Measurements from ENCODE around the gene MYO18A. TPM values are rescaled to one million over a fixed set of nuclear protein-coding genes. Genes with fewer than 3 reads are reported as not detected.

The MYO18A gene
- total and polyA plus RNA-seq, 10 of the 15 experiments (the other 5 are each of a cell fraction or from before 2014, with no cell fraction given) = 2.9 to 66.0 (median 24.5) TPM

DNA sequence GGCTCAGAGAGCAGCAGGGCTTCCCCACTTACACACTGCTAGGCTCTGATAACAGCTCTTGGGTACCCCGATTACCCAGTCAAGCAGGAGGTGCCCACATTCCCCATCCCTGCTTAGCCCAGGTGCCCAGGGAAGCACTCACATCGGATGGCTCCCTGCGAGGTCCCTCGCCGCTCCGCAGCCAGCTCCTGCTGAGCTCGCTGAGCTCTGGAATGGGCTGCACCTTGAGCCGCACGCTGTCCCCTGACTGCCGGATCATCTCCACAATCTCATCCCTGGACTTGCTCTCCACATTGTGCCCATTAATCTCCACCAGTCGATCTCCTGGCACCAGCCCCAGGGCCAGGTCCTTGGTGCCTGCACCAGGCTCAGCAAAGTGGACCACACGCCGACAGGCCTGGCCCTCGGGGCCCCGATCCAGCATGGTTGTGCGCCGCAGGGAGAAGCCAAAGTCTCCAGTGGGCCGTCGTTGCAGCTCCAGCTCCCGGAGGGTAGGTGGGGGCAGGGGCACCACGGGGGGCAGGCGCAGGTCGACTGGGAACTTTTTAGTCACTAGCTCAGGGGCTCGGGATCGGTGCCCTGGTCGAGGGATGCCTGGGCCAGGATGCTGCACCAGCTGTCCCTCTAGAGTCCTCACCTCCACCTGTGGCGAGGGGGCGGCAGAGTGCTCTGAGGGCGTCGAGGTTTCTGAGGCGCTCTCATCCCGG is 14.2 kb downstream of the MYO18A start:
- Histone ChIP-seq H3K79me2 (ENCODE audit: control insufficient read depth, insufficient read depth, low read length) (no peaks in the 10 kb centered on the region), H3K9me3 (replicated peaks; ENCODE audit: control insufficient read depth, insufficient read depth, low read length) (no peaks in the 10 kb centered on the region), H3K4me3 (no peak overlapping the region), H4K20me1 (ENCODE audit: control insufficient read depth, insufficient read depth) (no peaks in the 10 kb centered on the region), H3K36me3 (ENCODE audit: control insufficient read depth in 2 of 2, insufficient read depth in 2 of 2, low read length in 1 of 2) (no peaks in the 10 kb centered on the region; a peak in 1 of 4 replicates), H3K4me2 (ENCODE audit: control insufficient read depth, insufficient read depth) (no peak overlapping the region), H2AFZ (ENCODE audit: control insufficient read depth, low read depth, low read length) (no peak overlapping the region), H3K27me3 (replicated peaks in 1 of 2; ENCODE audit: control insufficient read depth in 2 of 2, insufficient read depth in 2 of 2, low read length in 1 of 2) (no peaks in the 10 kb centered on the region), H3K4me1 (ENCODE audit: control insufficient read depth, insufficient read depth, low read length) (no peaks in the 10 kb centered on the region), H3K9ac (ENCODE audit: control insufficient read depth, insufficient read depth, low read length) (no peak overlapping the region), H3K27ac (ENCODE audit: control insufficient read depth, insufficient read depth) (no peak overlapping the region)
- ChIA-PET SMC1A (ENCODE audit: uncharacterized antibody, unreplicated experiment) (no interaction called here), RAD21 (ENCODE audit: unreplicated experiment) (interaction anchor here (0.6 kb wide), 1 partner anchor 351 kb away, joined by 3 read pairs; no protein-coding TSS in a partner anchor), POLR2A (no interaction called here), CTCF (interaction anchor here (0.7 to 1.7 kb wide), 4 partner anchors 10 to 54 kb away, joined by 3 to 6 read pairs (median 4); no protein-coding TSS in a partner anchor)
- in situ Hi-C loops (cut with MboI) = no loop called here
- intact Hi-C loops (cut with micrococcal nuclease; ENCODE audit: unreplicated experiment) = no loop called here
- no TSS peak for BruUV-seq (replicated peaks)
- ATAC-seq (no peak), DNase-seq (ENCODE audit: low read depth, low spot score) (no peak), FAIRE-seq (no peak)
- 90% methylated on average over 32 of the region's 32 CpGs for WGBS (ENCODE audit: insufficient coverage, insufficient replicate concordance, low lambda C conversion rate, missing lambda C conversion rate)
- TF ChIP-seq, protein P1, sequence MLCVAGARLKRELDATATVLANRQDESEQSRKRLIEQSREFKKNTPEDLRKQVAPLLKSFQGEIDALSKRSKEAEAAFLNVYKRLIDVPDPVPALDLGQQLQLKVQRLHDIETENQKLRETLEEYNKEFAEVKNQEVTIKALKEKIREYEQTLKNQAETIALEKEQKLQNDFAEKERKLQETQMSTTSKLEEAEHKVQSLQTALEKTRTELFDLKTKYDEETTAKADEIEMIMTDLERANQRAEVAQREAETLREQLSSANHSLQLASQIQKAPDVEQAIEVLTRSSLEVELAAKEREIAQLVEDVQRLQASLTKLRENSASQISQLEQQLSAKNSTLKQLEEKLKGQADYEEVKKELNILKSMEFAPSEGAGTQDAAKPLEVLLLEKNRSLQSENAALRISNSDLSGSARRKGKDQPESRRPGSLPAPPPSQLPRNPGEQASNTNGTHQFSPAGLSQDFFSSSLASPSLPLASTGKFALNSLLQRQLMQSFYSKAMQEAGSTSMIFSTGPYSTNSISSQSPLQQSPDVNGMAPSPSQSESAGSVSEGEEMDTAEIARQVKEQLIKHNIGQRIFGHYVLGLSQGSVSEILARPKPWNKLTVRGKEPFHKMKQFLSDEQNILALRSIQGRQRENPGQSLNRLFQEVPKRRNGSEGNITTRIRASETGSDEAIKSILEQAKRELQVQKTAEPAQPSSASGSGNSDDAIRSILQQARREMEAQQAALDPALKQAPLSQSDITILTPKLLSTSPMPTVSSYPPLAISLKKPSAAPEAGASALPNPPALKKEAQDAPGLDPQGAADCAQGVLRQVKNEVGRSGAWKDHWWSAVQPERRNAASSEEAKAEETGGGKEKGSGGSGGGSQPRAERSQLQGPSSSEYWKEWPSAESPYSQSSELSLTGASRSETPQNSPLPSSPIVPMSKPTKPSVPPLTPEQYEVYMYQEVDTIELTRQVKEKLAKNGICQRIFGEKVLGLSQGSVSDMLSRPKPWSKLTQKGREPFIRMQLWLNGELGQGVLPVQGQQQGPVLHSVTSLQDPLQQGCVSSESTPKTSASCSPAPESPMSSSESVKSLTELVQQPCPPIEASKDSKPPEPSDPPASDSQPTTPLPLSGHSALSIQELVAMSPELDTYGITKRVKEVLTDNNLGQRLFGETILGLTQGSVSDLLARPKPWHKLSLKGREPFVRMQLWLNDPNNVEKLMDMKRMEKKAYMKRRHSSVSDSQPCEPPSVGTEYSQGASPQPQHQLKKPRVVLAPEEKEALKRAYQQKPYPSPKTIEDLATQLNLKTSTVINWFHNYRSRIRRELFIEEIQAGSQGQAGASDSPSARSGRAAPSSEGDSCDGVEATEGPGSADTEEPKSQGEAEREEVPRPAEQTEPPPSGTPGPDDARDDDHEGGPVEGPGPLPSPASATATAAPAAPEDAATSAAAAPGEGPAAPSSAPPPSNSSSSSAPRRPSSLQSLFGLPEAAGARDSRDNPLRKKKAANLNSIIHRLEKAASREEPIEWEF (IDR thresholded peaks at IDR 0.05; ENCODE audit: insufficient replicate concordance, low read depth, low read length) = no peak
- TF ChIP-seq PAX8 (IDR thresholded peaks at IDR 0.05) (no peak), MXI1 (IDR thresholded peaks at IDR 0.05; ENCODE audit: low read depth, low read length) (no peak), BHLHE40 (IDR thresholded peaks at IDR 0.05; ENCODE audit: borderline replicate concordance in 1 of 2, low read depth in 2 of 2, low read length in 1 of 2) (no peak), ESRRA (IDR thresholded peaks at IDR 0.05; ENCODE audit: low read length) (no peak), IKZF1 (conservative IDR thresholded peaks at IDR 0.05) (no peak), RAD21 (IDR thresholded peaks at IDR 0.05; ENCODE audit: insufficient read depth, low read depth, low read length) (no peak), MEF2B (IDR thresholded peaks at IDR 0.05; ENCODE audit: partially characterized antibody, poor library complexity, severe bottlenecking) (no peak), FOXK2 (IDR thresholded peaks at IDR 0.05) (no peak), KAT2A (conservative IDR thresholded peaks at IDR 0.05; ENCODE audit: control insufficient read depth, low read depth, low read length) (no peak), ETV6 (conservative IDR thresholded peaks at IDR 0.05 in 1 of 2, IDR thresholded peaks at IDR 0.05 in 1 of 2; ENCODE audit: borderline replicate concordance in 1 of 2, low read depth in 1 of 2) (no peak), CBX3 (IDR thresholded peaks at IDR 0.05; ENCODE audit: borderline replicate concordance, low read depth) (no peak), ATF3 (IDR thresholded peaks at IDR 0.05; ENCODE audit: borderline replicate concordance, extremely low read depth, low read depth, low read length) (no peak)
- TF ChIP-seq, protein P2, sequence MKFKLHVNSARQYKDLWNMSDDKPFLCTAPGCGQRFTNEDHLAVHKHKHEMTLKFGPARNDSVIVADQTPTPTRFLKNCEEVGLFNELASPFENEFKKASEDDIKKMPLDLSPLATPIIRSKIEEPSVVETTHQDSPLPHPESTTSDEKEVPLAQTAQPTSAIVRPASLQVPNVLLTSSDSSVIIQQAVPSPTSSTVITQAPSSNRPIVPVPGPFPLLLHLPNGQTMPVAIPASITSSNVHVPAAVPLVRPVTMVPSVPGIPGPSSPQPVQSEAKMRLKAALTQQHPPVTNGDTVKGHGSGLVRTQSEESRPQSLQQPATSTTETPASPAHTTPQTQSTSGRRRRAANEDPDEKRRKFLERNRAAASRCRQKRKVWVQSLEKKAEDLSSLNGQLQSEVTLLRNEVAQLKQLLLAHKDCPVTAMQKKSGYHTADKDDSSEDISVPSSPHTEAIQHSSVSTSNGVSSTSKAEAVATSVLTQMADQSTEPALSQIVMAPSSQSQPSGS (IDR thresholded peaks at IDR 0.05; ENCODE audit: low read length) = no peak

All from GM12878 (cell line).